AG09319 (cell line): ENCODE data around the gene CAMK1G.

Experiments used
- DNase-seq: peaks from one replicate; pipeline ENCODE4 v3.0.0-alpha.2; 2010; ENCODE audit warnings: low read depth; ENCODE audit errors: extremely low read depth
- CTCF ChIP-seq: IDR thresholded peaks from 2 replicates; pipeline ENCODE4 v1.5.1; 2011; ENCODE audit warnings: low read depth, mild to moderate bottlenecking, inconsistent platforms, low read length, moderate library complexity

Gene CAMK1G

GRCh38 chr1:209643285-209644020, 59.9 kb downstream of the CAMK1G start:
- DNase-seq: no peak
- no peak for TF ChIP-seq CTCF

- DNase-seq: no peak
- TF ChIP-seq CTCF: no peak
Observed at GRCh38 chr1:209645574-209646452, 62.3 kb downstream of the CAMK1G start.

GRCh38 chr1:209646558-209646957, 63.0 kb downstream of the CAMK1G start:
- peak; percentile 6 for TF ChIP-seq CTCF
- no peak for DNase-seq

- no peak for DNase-seq
- TF ChIP-seq CTCF: no peak
Observed at GRCh38 chr1:209647156-209647555, 63.6 kb downstream of the CAMK1G start.

- no peak for DNase-seq
- no peak for TF ChIP-seq CTCF
Observed at GRCh38 chr1:209648346-209648745, 64.8 kb downstream of the CAMK1G start.

GRCh38 chr1:209648931-209649776, 65.6 kb downstream of the CAMK1G start:
- TF ChIP-seq CTCF: no peak
- DNase-seq: peak; percentile 80
